Stimulated activated CD4-positive, alpha-beta T cell treated with anti-CD3 and anti-CD28 coated beads, TNF-alpha, amount 100 ng/mL, for 48 hours (primary cell): ENCODE results near the gene GARIN5A.

Experiments used
- DNase-seq, 3 donors: peaks; one replicate each; pipeline ENCODE4 v3.0.0-alpha.2; 2020; ENCODE audit warnings: low read depth in 3 of 3

Gene GARIN5A

GRCh38 chr19:50434525-50434924 lies 42.1 kb downstream of the GARIN5A start:
- DNase-seq = no peak

DNA sequence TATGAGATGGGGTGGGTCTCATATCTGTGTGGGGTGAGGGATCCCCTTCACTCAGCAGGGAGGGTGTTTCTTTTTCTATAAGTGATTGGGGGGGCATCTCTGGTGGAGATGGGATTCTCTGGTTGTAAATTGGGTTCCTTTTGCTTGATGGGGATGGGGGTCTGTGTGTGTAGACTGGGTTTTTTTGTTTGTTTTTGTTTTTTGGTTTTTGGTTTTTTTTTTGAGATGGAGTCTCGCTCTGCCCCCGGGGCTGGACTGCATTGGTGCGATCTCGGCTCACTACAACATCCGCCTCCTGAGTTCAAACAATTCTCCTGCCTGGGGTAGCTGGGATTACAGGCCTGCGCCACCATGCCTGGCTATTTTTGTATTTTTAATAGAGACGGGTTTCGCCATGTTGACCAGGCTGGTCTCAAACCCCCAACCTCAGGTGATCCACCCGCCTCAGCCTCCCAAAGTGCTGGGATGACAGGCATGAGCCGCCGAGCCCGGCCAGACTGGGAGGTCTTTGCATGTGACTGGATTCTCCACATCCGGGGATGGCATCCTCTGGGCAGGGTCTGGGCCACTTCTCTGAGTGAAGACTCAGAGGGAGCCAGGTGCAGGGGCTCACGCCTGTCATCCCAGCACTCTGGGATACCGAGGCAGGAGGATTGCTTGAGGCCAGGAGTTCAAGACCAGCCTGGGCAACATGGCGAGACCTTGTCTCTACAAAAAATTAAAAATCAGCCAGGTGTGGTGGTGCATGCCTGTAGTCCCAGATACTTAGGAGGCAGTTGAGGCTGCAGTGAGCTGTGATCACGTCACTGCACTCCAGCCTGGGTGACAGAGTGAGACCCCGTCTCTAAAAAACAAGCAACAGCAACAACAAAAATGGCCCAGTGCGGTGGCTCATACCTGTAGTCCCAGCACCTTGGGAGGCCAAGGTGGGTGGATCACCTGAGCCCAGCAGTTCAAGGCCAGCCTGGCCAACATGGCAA lies 43.2 kb downstream of the GARIN5A start:
- DNase-seq = no peak

DNA sequence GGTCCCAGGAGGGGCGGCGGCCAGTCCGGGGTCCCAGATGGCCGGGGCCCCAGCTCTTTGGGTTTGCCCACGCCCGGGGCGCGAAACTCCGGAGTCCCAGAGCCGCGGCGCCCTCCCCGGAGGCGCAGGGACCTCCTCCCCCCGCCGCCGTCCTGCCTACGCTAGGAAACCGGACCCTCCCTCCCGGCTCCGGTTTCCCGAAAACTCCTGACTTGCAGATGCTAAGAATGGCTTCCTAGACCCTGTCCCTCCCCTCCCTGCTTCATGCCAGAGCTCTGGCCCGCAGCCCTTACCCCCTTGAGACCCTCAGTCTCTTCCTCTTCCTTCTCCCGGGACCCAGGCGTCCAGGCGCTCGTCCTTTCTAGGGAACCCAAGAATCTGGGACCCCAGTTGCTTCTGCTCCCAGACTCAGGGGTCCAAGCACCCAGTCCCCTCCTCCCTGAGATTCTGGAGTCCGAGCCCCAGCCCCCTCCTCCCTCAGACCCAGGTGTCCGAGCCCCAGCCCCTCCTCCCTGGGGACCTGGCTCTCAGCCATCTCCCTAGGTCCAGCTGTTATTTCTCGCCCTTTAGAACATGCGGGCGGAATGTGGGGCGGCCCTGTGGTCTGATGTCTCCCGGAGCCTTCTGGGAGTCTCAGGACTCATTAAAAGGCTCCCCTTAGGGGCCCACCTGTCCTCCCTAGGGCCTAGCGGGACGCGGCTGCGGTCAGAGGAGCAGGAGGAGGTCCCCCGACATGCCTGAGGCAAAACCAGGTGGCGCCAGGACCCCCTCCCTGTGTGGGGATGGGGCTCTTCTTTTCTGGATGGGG lies 44.2 kb downstream of the GARIN5A start, which contains the start of gene MYBPC2:
TSS of gene MYBPC2 (plus strand) at position 672 of the 808 bp plus-strand sequence. CDS start at position 734, 62 bp downstream.
- DNase-seq = no peak

DNA sequence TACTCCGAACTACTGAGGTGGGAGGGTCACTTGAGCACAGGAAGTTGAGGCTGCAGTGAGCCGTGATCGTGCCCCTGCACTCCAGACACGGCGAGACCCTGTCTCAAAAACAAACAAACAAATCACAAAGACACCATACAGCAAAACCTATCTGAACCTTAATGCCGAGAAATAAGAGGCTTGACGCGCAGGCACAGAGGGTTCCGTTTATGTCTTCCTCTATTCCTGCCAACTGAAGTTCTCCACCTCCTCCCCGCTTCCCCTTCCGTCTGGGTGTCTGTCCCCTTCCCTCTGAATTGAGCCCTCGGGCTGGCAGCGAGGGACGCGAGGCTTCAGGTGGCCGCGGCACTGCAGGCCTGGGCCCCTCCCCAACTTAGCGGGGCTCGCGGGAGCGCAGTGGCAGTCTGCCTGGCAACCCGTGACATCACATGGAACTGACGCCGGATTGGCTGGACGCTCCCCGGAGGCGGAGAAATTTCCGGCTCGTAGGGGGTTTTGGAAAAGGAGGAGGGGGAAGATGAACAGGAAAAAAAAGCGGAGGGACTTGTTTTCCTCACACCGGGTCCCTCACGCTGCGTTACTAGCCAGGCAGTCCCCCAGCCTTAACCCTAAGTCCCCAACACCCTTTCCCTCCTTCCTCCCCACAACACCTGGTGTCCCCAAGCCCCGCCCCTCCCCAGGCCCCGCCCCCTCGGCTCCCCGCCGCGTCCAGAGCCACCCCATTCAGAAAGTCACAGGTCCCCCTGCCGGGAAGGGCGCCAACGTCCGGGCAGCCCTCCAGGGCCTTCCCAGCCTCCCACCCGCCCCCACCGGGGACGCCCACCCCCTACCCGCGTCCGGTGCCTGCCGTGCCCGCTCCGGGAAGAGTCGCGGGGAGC lies 45.1 kb downstream of the GARIN5A start:
- DNase-seq = peak; percentile 73 to 77 (median 76)

DNA sequence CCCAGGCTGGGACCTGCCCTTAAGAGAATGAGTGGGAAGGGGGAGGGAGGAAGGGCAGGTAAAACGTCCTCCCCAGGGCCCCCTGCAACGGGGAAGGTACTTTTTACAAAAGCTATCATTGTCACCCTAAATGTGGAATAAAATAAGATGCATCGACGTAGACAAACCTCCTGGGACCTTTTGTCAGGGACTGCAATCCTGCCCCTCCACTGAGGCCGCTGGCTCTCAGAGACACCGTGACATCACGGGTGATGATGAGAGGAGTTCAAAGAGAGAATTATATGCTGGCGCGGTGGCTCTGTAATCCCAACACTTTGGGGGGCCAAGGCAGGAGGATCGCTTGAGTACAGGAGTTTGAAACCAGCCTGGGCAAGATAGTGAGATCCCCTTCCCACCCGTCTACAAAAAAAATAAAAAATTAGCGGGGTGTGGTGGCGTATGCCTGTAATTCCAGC lies 45.7 kb downstream of the GARIN5A start:
- no peak for DNase-seq

- no peak for DNase-seq
Observed at GRCh38 chr19:50428772-50429463, 47.7 kb downstream of the GARIN5A start.

DNA sequence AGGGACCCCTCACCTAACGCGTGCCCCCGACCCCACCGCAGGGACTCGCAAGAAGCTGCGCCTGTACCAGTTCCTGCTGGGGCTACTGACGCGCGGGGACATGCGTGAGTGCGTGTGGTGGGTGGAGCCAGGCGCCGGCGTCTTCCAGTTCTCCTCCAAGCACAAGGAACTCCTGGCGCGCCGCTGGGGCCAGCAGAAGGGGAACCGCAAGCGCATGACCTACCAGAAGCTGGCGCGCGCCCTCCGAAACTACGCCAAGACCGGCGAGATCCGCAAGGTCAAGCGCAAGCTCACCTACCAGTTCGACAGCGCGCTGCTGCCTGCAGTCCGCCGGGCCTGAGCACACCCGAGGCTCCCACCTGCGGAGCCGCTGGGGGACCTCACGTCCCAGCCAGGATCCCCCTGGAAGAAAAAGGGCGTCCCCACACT lies 48.6 kb downstream of the GARIN5A start:
- DNase-seq = peak in 2 of 3 donors; percentile 18 to 19

DNA sequence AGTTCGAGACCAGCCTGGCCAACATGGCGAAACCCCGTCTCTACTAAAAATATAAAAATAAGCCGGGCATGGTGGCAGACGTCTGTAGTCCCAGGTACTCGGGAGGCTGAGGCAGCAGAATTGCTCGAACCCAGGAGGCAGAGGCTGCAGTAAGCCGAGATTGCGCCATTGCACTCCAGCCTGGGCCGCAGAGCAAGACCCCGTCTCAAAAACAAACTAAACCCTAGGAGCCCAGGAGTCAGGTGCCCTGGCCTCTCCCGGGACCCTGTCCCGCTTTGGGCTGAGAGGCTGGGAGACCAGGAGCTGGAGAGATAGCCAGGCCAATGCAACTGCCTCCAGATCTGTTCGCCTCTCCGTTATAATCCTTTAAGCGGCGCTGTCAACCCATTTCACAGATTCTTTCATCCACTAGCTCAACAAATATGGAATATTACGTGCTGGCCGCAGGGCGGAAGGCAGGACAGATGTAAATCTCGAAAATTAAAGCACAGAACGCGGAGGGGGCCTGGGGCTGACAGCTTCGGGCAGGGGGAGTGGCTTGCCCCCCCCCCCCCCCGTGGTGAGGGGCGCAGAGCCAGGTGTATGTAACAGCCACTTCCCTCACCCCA lies 49.2 kb downstream of the GARIN5A start:
- DNase-seq = no peak

GRCh38 chr19:50425581-50425980 lies 51.1 kb downstream of the GARIN5A start:
- no peak for DNase-seq

- no peak for DNase-seq
Observed at GRCh38 chr19:50423279-50424113, 53.2 kb downstream of the GARIN5A start.

DNA sequence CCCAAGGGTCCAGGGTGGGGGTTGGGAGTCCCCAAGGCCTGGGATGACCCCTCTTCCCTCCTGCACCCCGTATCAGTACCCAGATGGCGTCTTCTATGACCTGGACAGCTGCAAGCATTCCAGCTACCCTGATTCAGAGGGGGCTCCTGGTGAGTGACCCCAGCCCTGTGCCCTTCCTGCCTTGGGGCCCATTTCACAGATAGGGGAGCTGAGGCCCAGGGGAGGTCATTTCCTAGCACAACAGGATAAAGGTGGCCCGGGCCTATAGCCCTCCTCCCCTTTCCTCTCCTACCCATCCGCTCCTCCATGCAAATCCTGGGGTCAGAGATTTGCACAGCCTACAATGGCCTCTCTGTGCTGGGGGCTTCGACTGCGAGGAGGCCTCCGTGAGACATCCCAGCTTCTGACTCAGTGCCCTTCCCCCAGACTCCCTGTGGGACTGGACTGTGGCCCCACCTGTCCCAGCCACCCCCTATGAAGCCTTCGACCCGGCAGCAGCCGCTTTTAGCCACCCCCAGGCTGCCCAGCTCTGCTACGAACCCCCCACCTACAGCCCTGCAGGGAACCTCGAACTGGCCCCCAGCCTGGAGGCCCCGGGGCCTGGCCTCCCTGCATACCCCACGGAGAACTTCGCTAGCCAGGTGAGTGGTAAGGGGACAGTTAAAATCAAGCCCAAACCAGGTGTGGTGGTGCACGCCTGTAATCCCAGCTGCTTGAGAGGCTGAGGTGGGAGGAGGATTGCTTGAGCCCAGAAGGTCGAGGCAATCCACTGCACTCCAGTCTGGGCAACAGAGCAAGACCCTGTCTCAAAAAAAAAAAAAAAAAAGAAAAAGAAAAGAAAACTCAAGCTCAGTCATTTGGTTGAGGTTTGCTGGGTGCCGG lies 54.0 kb downstream of the GARIN5A start:
- DNase-seq = no peak

GRCh38 chr19:50420808-50421207 lies 55.8 kb downstream of the GARIN5A start:
- no peak for DNase-seq

DNA sequence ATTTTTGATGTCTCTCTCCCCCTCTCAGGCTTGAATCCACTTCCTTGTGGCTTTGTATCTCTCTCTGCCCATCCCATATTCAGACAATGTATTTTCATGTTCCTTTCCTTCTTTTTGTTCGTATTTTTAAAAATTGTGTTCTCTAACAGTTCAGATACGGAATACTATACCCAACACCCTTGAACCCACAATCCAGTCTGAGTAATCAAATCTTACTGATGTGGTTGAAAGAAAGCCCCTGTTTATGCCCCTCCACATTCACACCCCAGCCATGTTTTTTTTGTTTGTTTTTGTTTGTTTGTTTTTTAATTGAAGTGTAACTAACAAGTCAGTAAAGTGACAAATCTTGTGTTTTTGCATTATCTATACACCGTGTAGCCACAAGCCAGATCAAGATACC lies 56.5 kb downstream of the GARIN5A start:
- no peak for DNase-seq

DNA sequence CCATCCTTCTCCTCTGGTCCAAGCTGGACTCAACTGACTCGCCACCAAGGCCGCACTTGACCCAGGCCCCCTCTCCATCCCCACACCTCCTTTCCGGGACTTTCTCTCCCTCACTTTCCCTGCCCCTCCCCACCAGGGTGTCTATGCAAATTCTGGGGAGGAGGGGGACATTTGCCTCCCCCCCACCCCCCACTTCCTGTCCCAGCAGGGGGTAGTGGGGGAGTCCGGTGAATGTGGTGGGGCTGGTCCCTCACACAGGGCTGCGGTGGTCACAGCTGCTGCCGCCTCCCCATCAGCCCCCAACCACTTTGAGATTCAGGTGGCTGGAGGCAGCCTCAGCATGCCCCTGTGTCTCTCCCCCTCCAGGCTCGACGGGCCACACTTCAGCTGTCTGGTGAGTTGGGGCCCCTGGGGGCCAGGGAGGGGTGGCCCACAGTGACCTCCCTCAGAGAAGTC lies 57.0 kb downstream of the GARIN5A start:
- no peak for DNase-seq

DNA sequence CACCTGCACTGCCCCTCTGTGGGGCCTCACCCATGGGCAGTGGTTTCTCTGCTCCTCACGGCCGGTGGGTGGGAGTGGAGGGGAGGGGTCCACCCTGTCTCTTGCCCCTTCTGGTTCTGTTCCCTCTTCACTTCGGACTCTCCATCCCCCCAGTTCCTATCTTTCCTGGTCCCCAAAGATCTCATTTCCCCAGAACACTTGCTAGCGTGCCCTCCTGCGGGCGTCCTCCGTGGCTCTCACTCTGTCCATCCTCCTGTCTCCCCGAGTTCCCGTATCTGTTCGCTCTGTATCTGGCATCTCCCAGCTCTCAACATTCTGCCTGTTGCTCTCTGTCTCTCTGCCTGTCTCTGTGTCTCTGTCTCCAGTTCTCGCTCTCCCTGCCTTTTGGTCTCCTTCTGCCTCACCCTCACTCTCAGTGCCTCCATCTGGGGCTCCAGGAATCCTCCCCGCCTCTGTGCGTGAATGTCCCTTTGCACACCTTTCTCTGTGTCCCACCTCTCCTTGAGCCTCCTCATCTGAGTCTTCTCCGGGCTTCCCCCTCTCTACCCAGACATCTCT lies 57.5 kb downstream of the GARIN5A start:
- DNase-seq = no peak

- DNase-seq = no peak
Observed at GRCh38 chr19:50418176-50419021, 58.2 kb downstream of the GARIN5A start, which contains the start of gene SPIB. Gene SPIB (plus strand): TSS chr19:50418938. CDS start chr19:50418963, 25 bp downstream.
